HEK293 (cell line): ENCODE measurements around the gene DDX46.

ENCODE experiments used
- GFI1B ChIP-seq: fragments of 450-650 bp; formaldehyde crosslinking; IDR thresholded peaks from 2 replicates; pipeline ENCODE4 v1.5.1; 2016; ENCODE audit warnings: missing biosample characterization, missing genetic modification characterization
- GLIS2 ChIP-seq: fragments of 450-650 bp; formaldehyde crosslinking; IDR thresholded peaks from 2 replicates; pipeline ENCODE4 v1.5.1; 2016; ENCODE audit warnings: missing biosample characterization, missing genetic modification characterization
- KLF7 ChIP-seq: fragments of 450-650 bp; formaldehyde crosslinking; IDR thresholded peaks from 2 replicates; pipeline ENCODE4 v1.5.1; 2016; ENCODE audit warnings: missing biosample characterization, missing genetic modification characterization, borderline replicate concordance
- MEIS1 ChIP-seq: sonication (generic); formaldehyde crosslinking; IDR thresholded peaks from 2 replicates; pipeline ENCODE4 v1.8.1; 2022; ENCODE audit warnings: missing genetic modification reagents, mild to moderate bottlenecking, borderline replicate concordance
- SETDB1 ChIP-seq: IDR thresholded peaks from one replicate; pipeline ENCODE4 v1.6.1; 2017; ENCODE audit warnings: mild to moderate bottlenecking, low read length, moderate library complexity, mixed read lengths; ENCODE audit not compliant: insufficient read length
- ZBTB11 ChIP-seq: fragments of 450-650 bp; formaldehyde crosslinking; conservative IDR thresholded peaks from 2 replicates; pipeline ENCODE4 v1.5.1; 2016; ENCODE audit warnings: low read depth, missing biosample characterization, missing genetic modification characterization
- ZBTB20 ChIP-seq: fragments of 450-650 bp; formaldehyde crosslinking; IDR thresholded peaks from 2 replicates; pipeline ENCODE4 v1.5.1; 2016; ENCODE audit warnings: missing biosample characterization, missing genetic modification characterization
- ZBTB48 ChIP-seq: fragments of 450-650 bp; formaldehyde crosslinking; IDR thresholded peaks from 2 replicates; pipeline ENCODE4 v1.5.1; 2016; ENCODE audit warnings: missing biosample characterization, missing genetic modification characterization
- ZBTB6 ChIP-seq: fragments of 450-650 bp; formaldehyde crosslinking; IDR thresholded peaks from 2 replicates; pipeline ENCODE4 v1.5.1; 2017; ENCODE audit warnings: missing biosample characterization, missing genetic modification characterization
- ZNF138 ChIP-seq: fragments of 450-650 bp; formaldehyde crosslinking; IDR thresholded peaks from 2 replicates; pipeline ENCODE4 v1.5.1; 2016; ENCODE audit warnings: missing biosample characterization, missing genetic modification characterization, borderline replicate concordance
- ZNF146 ChIP-seq: fragments of 450-650 bp; formaldehyde crosslinking; IDR thresholded peaks from 2 replicates; pipeline ENCODE4 v1.5.1; 2016; ENCODE audit warnings: missing biosample characterization, missing genetic modification characterization
- ZNF157 ChIP-seq: fragments of 450-650 bp; formaldehyde crosslinking; IDR thresholded peaks from 2 replicates; pipeline ENCODE4 v1.5.1; 2016; ENCODE audit warnings: missing biosample characterization, missing genetic modification characterization
- ZNF18 ChIP-seq: fragments of 450-650 bp; formaldehyde crosslinking; IDR thresholded peaks from 2 replicates; pipeline ENCODE4 v1.5.1; 2016; ENCODE audit warnings: missing biosample characterization, missing genetic modification characterization
- ZNF184 ChIP-seq: fragments of 450-650 bp; IDR thresholded peaks from 2 replicates; pipeline ENCODE4 v1.5.1; 2018; ENCODE audit warnings: missing biosample characterization, mild to moderate bottlenecking, missing genetic modification characterization
- ZNF214 ChIP-seq: fragments of 450-650 bp; formaldehyde crosslinking; IDR thresholded peaks from 2 replicates; pipeline ENCODE4 v1.5.1; 2017; ENCODE audit warnings: missing biosample characterization, mild to moderate bottlenecking, missing genetic modification characterization, borderline replicate concordance
- ZNF37A ChIP-seq: fragments of 450-650 bp; IDR thresholded peaks from 2 replicates; pipeline ENCODE4 v1.5.1; 2018; ENCODE audit warnings: missing biosample characterization, missing genetic modification characterization
- ZNF394 ChIP-seq: fragments of 450-650 bp; formaldehyde crosslinking; IDR thresholded peaks from 2 replicates; pipeline ENCODE4 v1.5.1; 2016; ENCODE audit warnings: missing biosample characterization, missing genetic modification characterization, mild to moderate bottlenecking, moderate library complexity, borderline replicate concordance
- ZNF449 ChIP-seq: fragments of 450-650 bp; formaldehyde crosslinking; IDR thresholded peaks from 2 replicates; pipeline ENCODE4 v1.5.1; 2017; ENCODE audit warnings: missing biosample characterization, mild to moderate bottlenecking, missing genetic modification characterization, moderate library complexity
- ZNF473 ChIP-seq: fragments of 450-650 bp; formaldehyde crosslinking; IDR thresholded peaks from 2 replicates; pipeline ENCODE4 v1.5.1; 2017; ENCODE audit warnings: missing biosample characterization, missing genetic modification characterization
- ZNF488 ChIP-seq: fragments of 450-650 bp; formaldehyde crosslinking; IDR thresholded peaks from 2 replicates; pipeline ENCODE4 v1.5.1; 2016; ENCODE audit warnings: missing biosample characterization, missing genetic modification characterization
- ZNF501 ChIP-seq: fragments of 450-650 bp; formaldehyde crosslinking; IDR thresholded peaks from 2 replicates; pipeline ENCODE4 v1.5.1; 2016; ENCODE audit warnings: missing biosample characterization, missing genetic modification characterization
- ZNF510 ChIP-seq: fragments of 450-650 bp; formaldehyde crosslinking; IDR thresholded peaks from 2 replicates; pipeline ENCODE4 v1.5.1; 2018; ENCODE audit warnings: mild to moderate bottlenecking, missing genetic modification characterization, missing biosample characterization; ENCODE audit not compliant: insufficient replicate concordance
- ZNF544 ChIP-seq: fragments of 450-650 bp; formaldehyde crosslinking; IDR thresholded peaks from 2 replicates; pipeline ENCODE4 v1.5.0; 2017; ENCODE audit warnings: missing biosample characterization, missing genetic modification characterization
- ZNF549 ChIP-seq: fragments of 450-650 bp; IDR thresholded peaks from 2 replicates; pipeline ENCODE4 v1.5.1; 2018; ENCODE audit warnings: missing biosample characterization, missing genetic modification characterization, mild to moderate bottlenecking, inconsistent platforms, moderate library complexity
- ZNF626 ChIP-seq: fragments of 450-650 bp; sonication (Bioruptor Pico); formaldehyde crosslinking; IDR thresholded peaks from 2 replicates; pipeline ENCODE4 v1.5.1; 2018; ENCODE audit warnings: missing biosample characterization, missing genetic modification characterization, inconsistent platforms
- ZNF664 ChIP-seq: fragments of 450-650 bp; formaldehyde crosslinking; IDR thresholded peaks from 2 replicates; pipeline ENCODE4 v1.5.1; 2016; ENCODE audit warnings: missing biosample characterization, missing genetic modification characterization
- ZNF677 ChIP-seq: fragments of 450-650 bp; IDR thresholded peaks from 2 replicates; pipeline ENCODE4 v1.5.0; 2018; ENCODE audit warnings: missing biosample characterization, mild to moderate bottlenecking, missing genetic modification characterization, moderate library complexity
- ZNF704 ChIP-seq: fragments of 450-650 bp; formaldehyde crosslinking; IDR thresholded peaks from 2 replicates; pipeline ENCODE4 v1.5.1; 2016; ENCODE audit warnings: missing biosample characterization, missing genetic modification characterization
- ZNF707 ChIP-seq: fragments of 450-650 bp; formaldehyde crosslinking; IDR thresholded peaks from 2 replicates; pipeline ENCODE4 v1.5.1; 2016; ENCODE audit warnings: missing biosample characterization, missing genetic modification characterization
- ZNF791 ChIP-seq: fragments of 450-650 bp; formaldehyde crosslinking; IDR thresholded peaks from 2 replicates; pipeline ENCODE4 v1.5.1; 2016; ENCODE audit warnings: missing biosample characterization, missing genetic modification characterization

The DDX46 gene

GRCh38 chr5:134758504-134759341 is at the start of gene DDX46 (continued):
- TF ChIP-seq ZNF488 (tag by site-specific recombination) (no peak), ZNF184 (tag by site-specific recombination) (no peak), ZNF549 (peak; percentile 78), SETDB1 (no peak), ZNF501 (peak; percentile 99), ZNF677 (tag by site-specific recombination) (no peak), ZBTB20 (tag by site-specific recombination) (peak; percentile 50; the same call in 1 of the 2 replicates), ZBTB48 (tag by site-specific recombination) (peak; percentile 85), GFI1B (tag by site-specific recombination) (no peak), ZNF707 (tag by site-specific recombination) (no peak), ZNF214 (tag by site-specific recombination) (no peak), ZNF37A (tag by site-specific recombination) (no peak), KLF7 (tag by site-specific recombination) (peak; percentile 82; the same call in 1 of the 2 replicates), ZNF510 (tag by site-specific recombination) (no peak), ZNF664 (tag by site-specific recombination) (no peak), MEIS1 (no peak), ZNF704 (tag by site-specific recombination) (no peak), ZBTB6 (tag by site-specific recombination) (peak; percentile 99), GLIS2 (tag by site-specific recombination) (peak; percentile 42; the same call in 1 of the 2 replicates), ZNF146 (no peak), ZNF791 (no peak), ZNF138 (tag by site-specific recombination) (no peak), ZNF449 (tag by site-specific recombination) (peak; percentile 96), ZBTB11 (tag by site-specific recombination) (peak; percentile 93), ZNF394 (tag by site-specific recombination) (peak; percentile 81; the same call in 1 of the 2 replicates), ZNF473 (tag by site-specific recombination) (0 out of 2 replicates have a peak, but pooled peaks have one; percentile 40), ZNF157 (no peak), ZNF18 (tag by site-specific recombination) (no peak), ZNF626 (tag by site-specific recombination) (no peak), ZNF544 (tag by site-specific recombination) (no peak)
